Endothelial cell (in vitro differentiated cells): ENCODE data around the gene CFAP99. TPM values are rescaled to one million over a fixed set of nuclear protein-coding genes. Genes with fewer than 3 reads are reported as not detected.

Source experiments
- DNase-seq: peaks from one replicate; pipeline ENCODE4 v3.0.0; 2021; ENCODE audit warnings: low spot score
- H3K27ac Mint-ChIP-seq: one replicate; pipeline ENCODE4 v1.8.0; 2021; ENCODE audit warnings: mixed read lengths, inconsistent platforms; ENCODE audit not compliant: unreplicated experiment
- H3K27me3 Mint-ChIP-seq: one replicate; pipeline ENCODE4 v1.8.0; 2021; ENCODE audit warnings: mild to moderate bottlenecking, moderate library complexity, mixed read lengths, inconsistent platforms; ENCODE audit not compliant: unreplicated experiment
- H3K36me3 Mint-ChIP-seq: one replicate; pipeline ENCODE4 v1.8.0; 2021; ENCODE audit warnings: mild to moderate bottlenecking, low read depth, mixed read lengths, inconsistent platforms; ENCODE audit not compliant: unreplicated experiment
- H3K4me1 Mint-ChIP-seq: one replicate; pipeline ENCODE4 v1.8.0; 2021; ENCODE audit warnings: mild to moderate bottlenecking, mixed read lengths, inconsistent platforms; ENCODE audit not compliant: unreplicated experiment
- H3K4me3 Mint-ChIP-seq: one replicate; pipeline ENCODE4 v1.8.0; 2021; ENCODE audit warnings: mild to moderate bottlenecking, mixed read lengths, inconsistent platforms; ENCODE audit not compliant: unreplicated experiment
- H3K9me3 Mint-ChIP-seq: one replicate; pipeline ENCODE4 v1.8.0; 2021; ENCODE audit warnings: mixed read lengths, inconsistent platforms; ENCODE audit not compliant: unreplicated experiment
- CTCF ChIP-seq: fragments of 200-600 bp; sonication (generic); IDR thresholded peaks from one replicate; pipeline ENCODE4 v1.5.0; 2021; ENCODE audit warnings: antibody characterized with exemption; ENCODE audit not compliant: unreplicated experiment
- total RNA-seq: library from RNA; stranded (reverse); fragmentation: NEBNext Ultra II Directional; extraction: Animal tissue kit (Norgen Biotek cat#: 25700); gene quantifications from one replicate; pipeline ENCODE4 v1.2.1, GENCODE V29; 2021; ENCODE audit not compliant: unreplicated experiment

Gene CFAP99
- total RNA-seq, 1 donor from 2014 or later = not detected

- H3K4me3 Mint-ChIP-seq = no peak overlapping the region
- H3K4me1 Mint-ChIP-seq = no peaks in the 10 kb centered on the region
- DNase-seq = no peak
- H3K36me3 Mint-ChIP-seq = peaks cover 12% of the 10 kb centered on the region
- TF ChIP-seq CTCF = no peak
- no peaks in the 10 kb centered on the region for H3K9me3 Mint-ChIP-seq
- peaks cover 21% of the 10 kb centered on the region for H3K27me3 Mint-ChIP-seq
- H3K27ac Mint-ChIP-seq = no peak overlapping the region
These were observed 16.5 kb upstream of the CFAP99 start for GRCh38 chr4:2402048-2402842.

- Mint-ChIP-seq H3K27ac (no peak overlapping the region), H3K9me3 (no peaks in the 10 kb centered on the region), H3K4me3 (no peak overlapping the region), H3K4me1 (no peaks in the 10 kb centered on the region), H3K27me3 (peaks cover 21% of the 10 kb centered on the region), H3K36me3 (peaks cover 12% of the 10 kb centered on the region)
- DNase-seq = no peak
- no peak for TF ChIP-seq CTCF
These were observed 15.8 kb upstream of the CFAP99 start for GRCh38 chr4:2402941-2403340.

- H3K27me3 Mint-ChIP-seq = peaks cover 7% of the 10 kb centered on the region
- no peaks in the 10 kb centered on the region for H3K9me3 Mint-ChIP-seq
- no peak overlapping the region for H3K27ac Mint-ChIP-seq
- H3K4me3 Mint-ChIP-seq = no peak overlapping the region
- TF ChIP-seq CTCF = no peak
- no peak for DNase-seq
- H3K36me3 Mint-ChIP-seq = peaks cover 3% of the 10 kb centered on the region
- no peaks in the 10 kb centered on the region for H3K4me1 Mint-ChIP-seq
These were observed 12.3 kb upstream of the CFAP99 start for GRCh38 chr4:2406406-2406805.

- no peaks in the 10 kb centered on the region for H3K9me3 Mint-ChIP-seq
- no peaks in the 10 kb centered on the region for H3K4me1 Mint-ChIP-seq
- H3K36me3 Mint-ChIP-seq = peaks cover 3% of the 10 kb centered on the region
- no peak for TF ChIP-seq CTCF
- no peak for DNase-seq
- H3K27ac Mint-ChIP-seq = no peak overlapping the region
- H3K27me3 Mint-ChIP-seq = peaks cover 6% of the 10 kb centered on the region
- H3K4me3 Mint-ChIP-seq = no peak overlapping the region
These were observed 11.8 kb upstream of the CFAP99 start for GRCh38 chr4:2406920-2407319.

GRCh38 chr4:2407991-2408342, 10.8 kb upstream of the CFAP99 start:
- Mint-ChIP-seq H3K4me3 (no peak overlapping the region), H3K4me1 (peaks cover 8% of the 10 kb centered on the region), H3K27me3 (peaks cover 11% of the 10 kb centered on the region), H3K27ac (no peak overlapping the region), H3K36me3 (peaks cover 3% of the 10 kb centered on the region), H3K9me3 (no peaks in the 10 kb centered on the region)
- TF ChIP-seq CTCF = no peak
- DNase-seq = no peak
